H4 (cell line): ENCODE data around the gene C9orf85. TPM values are rescaled to one million over a fixed set of nuclear protein-coding genes. Genes with fewer than 3 reads are reported as not detected.
"Not testable (repeated sequence)": the region's sequence is repeated elsewhere in the genome, so short reads cannot be mapped to it uniquely, and the experiment has no call there.

Experiments
- DNase-seq: peaks from one replicate; pipeline ENCODE4 v3.0.0-alpha.2; 2015; ENCODE audit warnings: low spot score
- total RNA-seq: library from RNA; depleted of rRNA; stranded (reverse); fragments of >200 nt; shearing (Covaris generic); gene quantifications from 2 replicates; pipeline ENCODE4 v1.2.3, GENCODE V29; 2014; rRNA removed

The C9orf85 gene
- total RNA-seq, 1 experiment from 2014 or later: 16.6 TPM

DNA sequence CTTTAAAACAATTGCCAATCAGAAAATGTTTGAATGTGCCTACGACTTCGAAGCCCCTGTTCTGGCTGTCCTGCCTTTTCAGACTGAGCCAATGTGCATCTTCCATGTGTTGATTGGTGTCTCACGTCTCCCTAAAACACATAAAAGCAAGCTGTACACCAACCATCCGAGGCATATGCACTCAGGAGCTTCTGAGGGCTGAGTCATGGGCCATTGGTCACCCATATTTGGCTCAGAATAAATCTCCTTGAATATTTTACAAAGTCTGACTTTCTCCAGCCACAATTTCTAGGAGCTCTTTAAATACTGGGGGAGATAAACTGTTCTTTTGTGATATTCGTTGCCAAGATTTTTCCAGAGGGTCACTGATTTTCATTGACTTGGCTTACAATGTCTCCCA is 95.1 kb downstream of the C9orf85 start:
- no peak for DNase-seq

DNA sequence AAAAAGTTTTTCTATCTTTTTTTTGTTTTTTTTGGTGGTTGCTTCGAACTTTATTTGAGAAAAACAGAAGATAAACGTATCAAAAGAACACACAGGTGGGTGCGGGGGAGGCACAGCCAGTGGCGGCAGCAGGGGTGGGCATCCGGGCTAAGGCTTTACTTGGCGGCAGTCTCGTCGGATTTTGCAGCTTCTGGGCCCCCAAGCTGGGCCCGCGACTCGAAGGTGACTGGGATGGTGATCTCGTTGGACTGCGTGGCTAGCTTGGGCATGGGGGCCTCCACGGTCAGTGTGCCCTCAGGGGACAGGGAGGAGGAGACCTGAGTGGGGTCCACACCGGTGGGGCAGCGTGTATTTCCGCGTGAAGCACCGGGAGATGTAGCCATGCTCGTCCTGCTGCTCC is 96.3 kb downstream of the C9orf85 start:
- DNase-seq: not testable (repeated sequence)

DNA sequence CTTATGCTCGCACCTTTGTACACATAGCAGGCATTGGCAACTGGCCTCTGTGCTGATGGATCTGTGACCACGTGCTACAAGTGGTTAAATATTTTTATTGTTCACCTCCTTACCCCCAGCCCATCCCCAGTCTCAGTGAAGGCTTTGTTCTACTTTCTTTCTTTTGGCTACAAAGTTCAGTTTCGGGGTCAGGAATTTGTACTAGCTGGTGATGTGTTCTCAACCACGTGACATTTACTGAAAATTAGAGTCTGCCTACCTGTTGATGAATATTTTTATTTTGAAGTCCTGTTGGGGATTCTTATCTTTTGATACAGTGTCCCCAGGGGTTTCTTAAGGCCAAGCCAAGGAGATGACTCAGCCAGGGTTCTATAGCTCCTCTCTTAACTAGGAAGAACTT is 101.2 kb downstream of the C9orf85 start:
- DNase-seq: no peak

DNA sequence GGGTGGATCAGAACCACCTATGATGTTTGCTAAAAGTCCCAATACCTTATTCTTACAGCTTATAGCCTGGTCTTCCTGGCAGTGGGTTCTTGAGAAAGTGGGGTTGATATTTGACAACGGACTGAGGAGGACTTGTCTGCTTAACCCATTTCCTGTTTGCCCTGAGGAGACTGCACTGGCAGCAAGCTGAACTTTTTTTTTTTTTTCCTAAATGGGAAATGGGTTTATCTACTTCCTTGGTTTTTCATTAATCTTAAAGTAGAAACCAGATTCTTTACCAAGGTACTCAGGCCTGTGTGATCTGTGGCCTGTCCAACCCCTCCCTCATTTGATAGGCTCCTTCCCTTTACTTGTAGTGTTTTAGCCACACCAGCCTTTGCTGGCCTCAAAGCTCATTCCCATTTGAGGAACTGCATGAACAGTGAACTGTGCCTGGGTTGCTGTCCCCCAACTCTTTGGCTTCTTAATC is 101.9 kb downstream of the C9orf85 start:
- no peak for DNase-seq

DNA sequence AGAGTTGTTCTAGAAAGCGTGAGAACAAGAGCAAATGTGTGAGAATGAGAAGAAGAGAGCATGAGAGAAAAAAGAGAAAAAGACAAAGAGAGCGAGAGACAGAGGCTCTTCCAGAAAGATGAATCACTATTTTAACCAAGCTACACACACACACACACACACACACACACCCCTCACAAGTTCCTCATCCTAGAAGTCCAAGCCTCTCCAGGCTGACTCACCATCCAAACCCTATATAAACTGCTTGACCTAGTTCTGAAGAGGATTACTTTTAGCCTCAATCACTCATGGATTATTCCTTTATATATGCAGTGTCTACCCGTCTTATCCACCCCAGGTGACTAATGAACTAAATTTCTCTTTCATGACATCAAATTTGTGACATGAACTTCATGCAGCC is 111.4 kb downstream of the C9orf85 start:
- DNase-seq: peak; percentile 58

Other genes with a start within 250 kb of the C9orf85 start
- gene CEMIP2, start 143.1 kb upstream of the C9orf85 start, total RNA-seq: 27.5 and 33.4 TPM in 2 replicates
- 32.3 and 35.7 TPM in 2 replicates for gene ABHD17B, start 446 bp upstream of the C9orf85 start, total RNA-seq
- gene C9orf57, start 149.0 kb downstream of the C9orf85 start, total RNA-seq: 0.31 TPM in 1 of 2 replicates, not detected in the other
- gene GDA, start 237.8 kb downstream of the C9orf85 start, total RNA-seq: 3.7 and 4.4 TPM in 2 replicates